Mesendoderm (in vitro differentiated cells): Measurements from ENCODE around the gene CHCHD3.

ENCODE experiments used
- DNase-seq: peaks from one replicate; pipeline ENCODE4 v3.0.0; 2013
- H2AK5ac ChIP-seq: 2 replicates; pipeline ENCODE4 v1.6.1; 2013; ENCODE audit warnings: low read length, inconsistent platforms
- H2BK120ac ChIP-seq: 2 replicates; pipeline ENCODE4 v1.6.1; 2013; ENCODE audit warnings: low read depth, mild to moderate bottlenecking, low read length, moderate library complexity, mixed read lengths
- H2BK15ac ChIP-seq: replicated peaks from 2 replicates; pipeline ENCODE4 v1.6.1; 2013; ENCODE audit warnings: low read depth, mild to moderate bottlenecking, moderate library complexity
- H2BK5ac ChIP-seq: 2 replicates; pipeline ENCODE4 v1.6.1; 2013; ENCODE audit warnings: low read length, inconsistent platforms
- H3K18ac ChIP-seq: 2 replicates; pipeline ENCODE4 v1.6.1; 2013; ENCODE audit warnings: mild to moderate bottlenecking, low read length, mixed read lengths
- H3K23ac ChIP-seq: one replicate; pipeline ENCODE4 v1.6.1; 2013; ENCODE audit warnings: low read length
- H3K27ac ChIP-seq: 2 replicates; pipeline ENCODE4 v1.5.1; 2013; ENCODE audit warnings: low read depth, mild to moderate bottlenecking, inconsistent platforms, low read length, moderate library complexity
- H3K27me3 ChIP-seq: 2 replicates; pipeline ENCODE4 v1.6.1; 2013; ENCODE audit warnings: low read length, control low read depth, mild to moderate bottlenecking, inconsistent platforms; ENCODE audit not compliant: insufficient read depth, poor library complexity
- H3K36me3 ChIP-seq: 2 replicates; pipeline ENCODE4 v1.6.1; 2013; ENCODE audit warnings: low read length, inconsistent platforms; ENCODE audit not compliant: control insufficient read depth, insufficient read depth
- H3K4ac ChIP-seq: one replicate; pipeline ENCODE4 v1.6.1; 2013; ENCODE audit warnings: low read depth, mild to moderate bottlenecking, low read length, moderate library complexity
- H3K4me1 ChIP-seq: 2 replicates; pipeline ENCODE4 v1.6.1; 2013; ENCODE audit warnings: low read depth, low read length, inconsistent platforms; ENCODE audit not compliant: control insufficient read depth
- H3K4me2 ChIP-seq: 2 replicates; pipeline ENCODE4 v1.6.1; 2013; ENCODE audit warnings: low read length
- H3K4me3 ChIP-seq: 2 replicates; pipeline ENCODE4 v1.5.1; 2013; ENCODE audit warnings: mild to moderate bottlenecking, low read length
- H3K56ac ChIP-seq: one replicate; pipeline ENCODE4 v1.6.1; 2013; ENCODE audit warnings: low read length
- H3K79me1 ChIP-seq: 2 replicates; pipeline ENCODE4 v1.6.1; 2013; ENCODE audit warnings: low read length, inconsistent platforms
- H3K79me2 ChIP-seq: 2 replicates; pipeline ENCODE4 v1.6.1; 2013; ENCODE audit warnings: mild to moderate bottlenecking, low read length; ENCODE audit not compliant: control insufficient read depth, insufficient read depth
- H3K9ac ChIP-seq: 2 replicates; pipeline ENCODE4 v1.6.1; 2013; ENCODE audit warnings: low read length, inconsistent platforms
- H4K5ac ChIP-seq: one replicate; pipeline ENCODE4 v1.6.1; 2013; ENCODE audit warnings: low read length
- H4K8ac ChIP-seq: one replicate; pipeline ENCODE4 v1.6.1; 2013; ENCODE audit warnings: low read depth, mild to moderate bottlenecking, control low read depth, low read length, moderate library complexity
- WGBS: extraction: QIAGEN DNeasy Blood & Tissue Kit; methylation state at CpG from one replicate; pipeline ENCODE4 v1.1.7; 2013; ENCODE audit warnings: low lambda C conversion rate, missing lambda C conversion rate; ENCODE audit not compliant: insufficient coverage; ENCODE audit errors: extremely low coverage; 5-methylcytosine and 5-hydroxymethylcytosine counted together

Gene CHCHD3

DNA sequence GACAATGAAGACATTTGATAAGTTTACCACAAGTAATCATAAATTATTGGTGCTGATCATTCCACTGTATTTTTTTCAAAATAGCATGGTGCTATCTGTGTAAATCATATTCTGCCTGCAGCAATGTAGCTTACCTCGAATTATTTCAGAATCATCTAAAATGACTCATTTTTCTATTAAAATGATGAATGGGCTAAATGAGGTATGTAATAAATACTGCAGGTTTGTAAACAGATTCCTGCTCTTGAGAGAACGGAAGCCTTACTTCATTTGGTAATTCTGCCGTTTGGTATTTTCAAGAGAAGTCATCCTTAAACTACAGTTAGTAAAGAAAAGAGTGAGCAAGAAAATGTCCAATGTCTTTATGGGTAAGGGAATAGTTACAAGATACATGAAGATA lies 115.9 kb downstream of the CHCHD3 start:
- H3K4me1 ChIP-seq: no peaks in the 10 kb centered on the region
- H2BK5ac ChIP-seq: no peak overlapping the region
- WGBS: no CpG with 5 or more reads among the region's 3 CpGs

DNA sequence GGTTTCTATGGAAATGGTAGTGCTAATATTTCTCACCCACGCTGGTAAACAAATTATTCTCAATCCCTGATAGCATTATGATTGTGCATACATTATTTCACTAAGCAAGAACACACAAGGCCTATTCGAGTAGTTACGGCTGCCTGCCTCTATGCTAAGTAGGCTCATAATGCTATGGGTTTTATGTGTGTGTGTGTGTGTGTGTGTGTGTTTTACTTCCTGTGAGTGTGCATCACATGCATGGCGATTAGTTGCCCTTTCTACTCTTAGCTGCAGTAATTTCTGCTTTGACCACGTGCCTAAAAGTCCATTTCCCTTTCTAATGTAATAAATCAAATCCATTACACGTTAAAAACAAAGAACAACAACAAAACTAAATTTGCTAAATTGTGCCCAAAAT lies 117.0 kb downstream of the CHCHD3 start:
- no peak for DNase-seq

More for the DNA sequence above, 115.9 kb downstream of the CHCHD3 start:
- no peak overlapping the region for H3K18ac ChIP-seq
- no peak for DNase-seq
- no peak overlapping the region for H3K9ac ChIP-seq
- no peak overlapping the region for H4K8ac ChIP-seq
- no peak overlapping the region for H3K27ac ChIP-seq
- peaks cover 8% of the 10 kb centered on the region for H3K79me1 ChIP-seq
- H3K4ac ChIP-seq: no peak overlapping the region
- H3K4me3 ChIP-seq: no peak overlapping the region
- no peak overlapping the region for H2BK120ac ChIP-seq
- no peak overlapping the region for H2BK15ac ChIP-seq
- H3K79me2 ChIP-seq: peaks cover 5% of the 10 kb centered on the region
- H4K5ac ChIP-seq: no peak overlapping the region
- H3K23ac ChIP-seq: no peak overlapping the region
- H3K4me2 ChIP-seq: no peak overlapping the region
- no peaks in the 10 kb centered on the region for H3K36me3 ChIP-seq
- no peak overlapping the region for H3K56ac ChIP-seq
- no peak overlapping the region for H2AK5ac ChIP-seq
- H3K27me3 ChIP-seq: no peaks in the 10 kb centered on the region

DNA sequence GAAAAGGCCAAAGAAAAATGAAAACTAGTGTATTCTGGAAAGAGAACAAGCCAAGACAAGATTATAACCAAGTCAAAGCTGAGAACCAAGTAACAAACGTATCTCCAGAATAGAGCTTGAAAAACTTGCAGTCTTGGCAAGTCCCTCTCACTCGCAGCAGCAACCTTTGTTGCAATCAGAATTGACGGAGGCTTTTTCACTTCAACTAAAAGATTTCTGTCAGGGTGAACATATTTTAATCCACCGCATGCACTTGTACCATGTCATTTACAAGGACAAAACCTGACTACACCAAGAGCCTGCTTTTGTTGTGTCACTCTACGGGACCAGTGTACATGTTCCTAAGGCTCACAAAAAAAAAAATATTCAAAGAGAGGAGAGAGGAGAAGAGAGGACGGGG lies 122.0 kb downstream of the CHCHD3 start:
- no peak overlapping the region for H2BK120ac ChIP-seq
- DNase-seq: no peak
- no peak overlapping the region for H4K5ac ChIP-seq
- H3K4ac ChIP-seq: no peak overlapping the region
- H3K27me3 ChIP-seq: no peaks in the 10 kb centered on the region
- H3K56ac ChIP-seq: no peak overlapping the region
- H3K9ac ChIP-seq: no peak overlapping the region
- no peak overlapping the region for H3K23ac ChIP-seq
- peaks cover 3% of the 10 kb centered on the region for H3K79me1 ChIP-seq
- no peaks in the 10 kb centered on the region for H3K4me1 ChIP-seq
- peaks cover 1% of the 10 kb centered on the region for H3K79me2 ChIP-seq
- no peak overlapping the region for H2BK15ac ChIP-seq
- no peak overlapping the region for H3K4me3 ChIP-seq
- H4K8ac ChIP-seq: no peak overlapping the region
- no CpG with 5 or more reads among the region's 6 CpGs for WGBS
- no peak overlapping the region for H2BK5ac ChIP-seq
- no peak overlapping the region for H3K4me2 ChIP-seq
- H3K27ac ChIP-seq: no peak overlapping the region
- no peaks in the 10 kb centered on the region for H3K36me3 ChIP-seq
- H2AK5ac ChIP-seq: no peak overlapping the region
- no peak overlapping the region for H3K18ac ChIP-seq

More for the DNA sequence above, 117.0 kb downstream of the CHCHD3 start:
- no peak overlapping the region for H2AK5ac ChIP-seq
- H2BK15ac ChIP-seq: no peak overlapping the region
- H3K27me3 ChIP-seq: no peaks in the 10 kb centered on the region
- no peak overlapping the region for H3K9ac ChIP-seq
- H4K8ac ChIP-seq: no peak overlapping the region
- no peak overlapping the region for H4K5ac ChIP-seq
- peaks cover 7% of the 10 kb centered on the region for H3K79me1 ChIP-seq
- H3K4me2 ChIP-seq: no peak overlapping the region
- no peaks in the 10 kb centered on the region for H3K4me1 ChIP-seq
- peaks cover 5% of the 10 kb centered on the region for H3K79me2 ChIP-seq
- H3K27ac ChIP-seq: no peak overlapping the region
- H3K23ac ChIP-seq: no peak overlapping the region
- H3K4ac ChIP-seq: no peak overlapping the region
- H2BK120ac ChIP-seq: no peak overlapping the region
- H3K36me3 ChIP-seq: no peaks in the 10 kb centered on the region
- H3K56ac ChIP-seq: no peak overlapping the region
- H3K18ac ChIP-seq: no peak overlapping the region
- no peak overlapping the region for H2BK5ac ChIP-seq
- no peak overlapping the region for H3K4me3 ChIP-seq
- WGBS: 100% methylated on average over 2 of the region's 6 CpGs

DNA sequence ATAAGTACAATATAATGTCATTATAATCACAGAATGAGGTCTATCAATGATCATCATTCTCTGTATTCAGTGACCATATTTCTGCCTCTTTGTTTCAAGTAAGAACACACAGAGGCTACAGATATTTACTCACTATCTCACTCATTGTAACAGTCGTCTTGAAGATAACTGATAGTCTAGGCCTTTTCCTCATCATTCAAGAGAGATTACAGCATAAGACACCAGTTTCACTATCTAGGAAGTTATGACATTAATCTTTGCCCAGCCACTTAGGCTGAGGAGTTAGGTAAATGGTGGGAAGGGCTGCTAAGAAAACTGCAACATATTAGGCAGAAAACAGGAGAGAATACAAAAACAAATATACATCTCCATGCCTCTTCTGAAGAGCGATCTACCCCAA lies 125.3 kb downstream of the CHCHD3 start:
- Histone ChIP-seq H3K4me1 (no peaks in the 10 kb centered on the region), H2BK15ac (no peak overlapping the region), H3K27ac (no peak overlapping the region), H2BK120ac (no peak overlapping the region), H3K4ac (no peak overlapping the region), H4K8ac (no peak overlapping the region), H3K4me3 (no peak overlapping the region), H3K27me3 (no peaks in the 10 kb centered on the region), H3K79me1 (peaks cover 2% of the 10 kb centered on the region), H3K56ac (no peak overlapping the region), H3K36me3 (no peaks in the 10 kb centered on the region), H4K5ac (no peak overlapping the region), H3K79me2 (no peaks in the 10 kb centered on the region), H3K9ac (no peak overlapping the region), H2BK5ac (no peak overlapping the region), H3K18ac (no peak overlapping the region), H3K23ac (no peak overlapping the region), H2AK5ac (no peak overlapping the region), H3K4me2 (no peak overlapping the region)
- WGBS: no CpG with 5 or more reads among the region's 2 CpGs
- DNase-seq: peak; percentile 58

DNA sequence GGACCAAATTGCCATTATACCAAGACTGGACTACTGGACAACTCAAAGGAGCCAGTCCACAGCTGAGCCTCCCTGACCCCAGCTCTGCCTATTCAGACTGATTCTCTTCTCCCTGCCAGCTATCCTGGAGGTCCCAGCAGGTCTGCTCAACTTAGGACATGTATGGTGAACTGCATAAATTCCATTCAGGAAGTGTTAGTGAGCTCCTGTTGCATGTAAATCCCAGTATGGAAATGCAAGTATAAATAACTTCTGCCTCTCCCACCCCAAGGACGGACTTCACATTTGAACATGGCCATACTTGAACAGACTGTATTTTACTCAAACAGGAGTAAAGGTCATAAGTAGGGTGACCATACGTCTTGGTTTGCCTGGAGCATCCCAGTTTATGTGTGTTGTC lies 128.4 kb downstream of the CHCHD3 start:
- Histone ChIP-seq H3K4me3 (no peak overlapping the region), H3K9ac (no peak overlapping the region), H2AK5ac (no peak overlapping the region), H3K27me3 (no peaks in the 10 kb centered on the region), H4K8ac (no peak overlapping the region), H3K36me3 (no peaks in the 10 kb centered on the region), H2BK5ac (no peak overlapping the region), H2BK120ac (no peak overlapping the region), H2BK15ac (no peak overlapping the region), H3K79me2 (no peaks in the 10 kb centered on the region), H3K4me1 (no peaks in the 10 kb centered on the region), H3K79me1 (no peaks in the 10 kb centered on the region), H3K23ac (no peak overlapping the region), H3K18ac (no peak overlapping the region), H3K56ac (no peak overlapping the region), H3K4ac (no peak overlapping the region), H3K27ac (no peak overlapping the region), H3K4me2 (no peak overlapping the region), H4K5ac (no peak overlapping the region)
- no CpG with 5 or more reads among the region's 2 CpGs for whole genome bisulfite sequencing
- DNase-seq: no peak

DNA sequence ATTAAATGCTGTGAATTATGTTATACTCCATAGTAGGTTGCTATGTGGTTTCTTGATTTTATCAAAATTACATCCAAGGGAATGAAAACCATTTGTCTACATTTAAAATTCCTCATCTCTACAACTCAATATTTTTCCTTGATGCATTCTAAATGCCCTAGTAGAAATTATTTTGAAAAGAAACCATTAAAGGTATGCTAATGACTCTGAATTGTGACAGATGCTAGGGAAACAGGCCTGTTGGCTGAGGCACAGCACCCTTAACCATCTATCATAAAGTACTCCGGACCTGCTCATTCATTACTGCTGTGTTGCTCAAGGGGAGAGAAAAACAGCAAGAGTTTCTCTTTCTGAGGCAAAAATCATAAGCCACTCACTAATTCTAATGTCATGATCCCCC lies 131.2 kb downstream of the CHCHD3 start:
- Histone ChIP-seq H3K4me3 (no peak overlapping the region), H3K56ac (no peak overlapping the region), H2BK15ac (no peak overlapping the region), H3K27me3 (no peaks in the 10 kb centered on the region), H3K23ac (no peak overlapping the region), H3K79me2 (no peaks in the 10 kb centered on the region), H3K9ac (no peak overlapping the region), H4K8ac (no peak overlapping the region), H4K5ac (no peak overlapping the region), H3K4ac (no peak overlapping the region), H2BK120ac (no peak overlapping the region), H3K4me1 (no peaks in the 10 kb centered on the region), H3K4me2 (no peak overlapping the region), H2AK5ac (no peak overlapping the region), H3K27ac (no peak overlapping the region), H3K18ac (no peak overlapping the region), H3K79me1 (no peaks in the 10 kb centered on the region), H2BK5ac (no peak overlapping the region), H3K36me3 (no peaks in the 10 kb centered on the region)
- WGBS: no CpG with 5 or more reads among the region's 1 CpG
- no peak for DNase-seq
